ENCODE measurements around the gene SH3BP1. TPM values are rescaled to one million over a fixed set of nuclear protein-coding genes. Genes with fewer than 3 reads are reported as not detected.

The SH3BP1 gene
- total and polyA plus RNA-seq, 9 of the 15 experiments (the other 6 are each of a cell fraction or from before 2014, with no cell fraction given) = 0.10 to 36.2 (median 10.4) TPM

DNA sequence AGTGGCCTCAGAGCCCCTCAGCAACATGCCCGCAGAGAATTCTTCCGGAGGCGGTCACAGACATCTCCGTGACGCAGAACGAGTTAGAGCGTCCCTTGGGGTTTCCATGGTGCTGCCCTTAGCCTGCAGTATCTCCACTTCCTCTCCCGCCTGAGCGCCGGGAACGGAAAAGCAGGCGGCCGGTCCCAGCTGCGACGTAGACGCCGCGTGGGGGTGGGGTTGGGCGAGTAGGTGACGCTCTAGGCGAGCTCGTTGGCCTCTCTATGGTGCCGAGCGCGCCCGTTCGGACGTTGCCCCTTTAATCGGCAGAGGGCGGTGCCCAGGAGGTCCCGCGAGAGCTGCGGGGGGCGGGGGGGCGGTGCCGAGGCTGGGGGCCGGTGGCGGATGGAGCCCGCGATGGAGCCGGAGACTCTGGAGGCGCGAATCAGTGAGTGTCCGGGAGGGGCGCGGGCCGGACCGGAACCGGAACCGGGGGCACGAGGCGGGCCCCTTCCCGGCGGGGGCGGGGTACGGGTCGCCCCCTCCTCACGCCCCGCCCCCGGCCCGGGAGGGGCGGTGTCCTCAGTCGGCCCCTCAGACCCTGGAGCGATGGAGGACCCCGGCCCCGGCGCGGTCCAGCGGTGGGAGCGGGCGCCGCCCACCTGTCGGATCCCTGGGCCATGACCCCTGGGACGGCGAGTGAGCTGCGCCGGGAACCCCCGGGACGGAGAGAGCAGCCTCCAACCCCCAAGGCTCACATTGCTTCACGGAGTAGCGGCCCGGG, 30.8 kb upstream of the SH3BP1 start, which contains the start of gene GGA1 (continued):
- peak; percentile 81; the same call in 1 of the 2 replicates for TF ChIP-seq CTBP1 (IDR thresholded peaks at IDR 0.05; ENCODE audit: borderline replicate concordance)
- TF ChIP-seq ZNF644 (tag; IDR thresholded peaks at IDR 0.05; ENCODE audit: low read depth) = no peak
- TF ChIP-seq ETV5 (CRISPR knock-in tag; IDR thresholded peaks at IDR 0.05; ENCODE audit: low read depth) = peak; percentile 84; the same call in 1 of the 2 replicates
- no peak; the same call in 1 of the 2 replicates for TF ChIP-seq KLF13 (tag; IDR thresholded peaks at IDR 0.05; ENCODE audit: borderline replicate concordance, low read depth)
- TF ChIP-seq, protein P1, sequence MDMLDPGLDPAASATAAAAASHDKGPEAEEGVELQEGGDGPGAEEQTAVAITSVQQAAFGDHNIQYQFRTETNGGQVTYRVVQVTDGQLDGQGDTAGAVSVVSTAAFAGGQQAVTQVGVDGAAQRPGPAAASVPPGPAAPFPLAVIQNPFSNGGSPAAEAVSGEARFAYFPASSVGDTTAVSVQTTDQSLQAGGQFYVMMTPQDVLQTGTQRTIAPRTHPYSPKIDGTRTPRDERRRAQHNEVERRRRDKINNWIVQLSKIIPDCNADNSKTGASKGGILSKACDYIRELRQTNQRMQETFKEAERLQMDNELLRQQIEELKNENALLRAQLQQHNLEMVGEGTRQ (CRISPR knock-in tag; IDR thresholded peaks at IDR 0.05) = no peak
- TF ChIP-seq XRCC3 (IDR thresholded peaks at IDR 0.05) = no peak
- TF ChIP-seq MIER1 (IDR thresholded peaks at IDR 0.05; ENCODE audit: low read depth) = no peak
- no peak for TF ChIP-seq CBX8 (IDR thresholded peaks at IDR 0.05; ENCODE audit: borderline replicate concordance, extremely low read depth, low read depth, low read length, poor library complexity, severe bottlenecking)
- TF ChIP-seq FOXA3 (CRISPR knock-in tag; conservative IDR thresholded peaks at IDR 0.05 in 1 of 2, IDR thresholded peaks at IDR 0.05 in 1 of 2) = peak in 1 of 2 experiments; percentile 80; a peak in 1 of 4 replicates
- no peak for TF ChIP-seq ZNF184 (CRISPR knock-in tag; IDR thresholded peaks at IDR 0.05)
- TF ChIP-seq RBFOX2 (IDR thresholded peaks at IDR 0.05; ENCODE audit: low read depth, low read length) = peak; percentile 80
- no peak for TF ChIP-seq ZNF217 (CRISPR knock-in tag; IDR thresholded peaks at IDR 0.05)
- TF ChIP-seq ATF7 (IDR thresholded peaks at IDR 0.05) = peak; percentile 88
- no peak for TF ChIP-seq ETS2 (tag; IDR thresholded peaks at IDR 0.05; ENCODE audit: borderline replicate concordance, poor library complexity, severe bottlenecking)
- 0 out of 2 replicates have a peak, but pooled peaks have one; percentile 52 for TF ChIP-seq ZNF143 (CRISPR knock-in tag; IDR thresholded peaks at IDR 0.05)
- TF ChIP-seq, protein P2, sequence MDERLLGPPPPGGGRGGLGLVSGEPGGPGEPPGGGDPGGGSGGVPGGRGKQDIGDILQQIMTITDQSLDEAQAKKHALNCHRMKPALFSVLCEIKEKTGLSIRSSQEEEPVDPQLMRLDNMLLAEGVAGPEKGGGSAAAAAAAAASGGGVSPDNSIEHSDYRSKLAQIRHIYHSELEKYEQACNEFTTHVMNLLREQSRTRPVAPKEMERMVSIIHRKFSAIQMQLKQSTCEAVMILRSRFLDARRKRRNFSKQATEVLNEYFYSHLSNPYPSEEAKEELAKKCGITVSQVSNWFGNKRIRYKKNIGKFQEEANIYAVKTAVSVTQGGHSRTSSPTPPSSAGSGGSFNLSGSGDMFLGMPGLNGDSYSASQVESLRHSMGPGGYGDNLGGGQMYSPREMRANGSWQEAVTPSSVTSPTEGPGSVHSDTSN (CRISPR knock-in tag; IDR thresholded peaks at IDR 0.05; ENCODE audit: low read depth) = no peak
- TF ChIP-seq, protein P2 (tag; conservative IDR thresholded peaks at IDR 0.05; ENCODE audit: low read depth) = no peak
- TF ChIP-seq SNIP1 (IDR thresholded peaks at IDR 0.05; ENCODE audit: low read depth) = peak; percentile 97
- no peak for TF ChIP-seq HLTF (IDR thresholded peaks at IDR 0.05)
- TF ChIP-seq NFYB (IDR thresholded peaks at IDR 0.05; ENCODE audit: extremely low read depth, insufficient read length) = no peak
- TF ChIP-seq, protein P3, sequence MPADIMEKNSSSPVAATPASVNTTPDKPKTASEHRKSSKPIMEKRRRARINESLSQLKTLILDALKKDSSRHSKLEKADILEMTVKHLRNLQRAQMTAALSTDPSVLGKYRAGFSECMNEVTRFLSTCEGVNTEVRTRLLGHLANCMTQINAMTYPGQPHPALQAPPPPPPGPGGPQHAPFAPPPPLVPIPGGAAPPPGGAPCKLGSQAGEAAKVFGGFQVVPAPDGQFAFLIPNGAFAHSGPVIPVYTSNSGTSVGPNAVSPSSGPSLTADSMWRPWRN (IDR thresholded peaks at IDR 0.05; ENCODE audit: low read depth) = no peak
- no peak for TF ChIP-seq ZNF668 (CRISPR knock-in tag; IDR thresholded peaks at IDR 0.05)
